Neuronal stem cell (in vitro differentiated cells): ENCODE results near the gene ZNF609.

ENCODE experiments used
- DNase-seq: peaks from one replicate; pipeline ENCODE4 v3.0.0-alpha.2; 2013; ENCODE audit warnings: low spot score
- H2AFZ ChIP-seq: one replicate; pipeline ENCODE4 v1.6.1; 2013; ENCODE audit warnings: mild to moderate bottlenecking, low read length, inconsistent platforms
- H2AK5ac ChIP-seq: 2 replicates; pipeline ENCODE4 v1.6.1; 2013; ENCODE audit warnings: low read depth, mild to moderate bottlenecking, inconsistent platforms, low read length, moderate library complexity, mixed read lengths
- H2BK120ac ChIP-seq: 2 replicates; pipeline ENCODE4 v1.6.1; 2013; ENCODE audit warnings: low read depth, mild to moderate bottlenecking, inconsistent platforms, low read length, moderate library complexity, mixed read lengths
- H2BK12ac ChIP-seq: one replicate; pipeline ENCODE4 v1.6.1; 2013; ENCODE audit warnings: low read length, inconsistent platforms
- H2BK15ac ChIP-seq: 2 replicates; pipeline ENCODE4 v1.6.1; 2013; ENCODE audit warnings: mild to moderate bottlenecking, low read length, inconsistent platforms, mixed read lengths
- H2BK5ac ChIP-seq: one replicate; pipeline ENCODE4 v1.6.1; 2013; ENCODE audit warnings: inconsistent platforms, mild to moderate bottlenecking, low read length, moderate library complexity
- H3K14ac ChIP-seq: one replicate; pipeline ENCODE4 v1.6.1; 2013; ENCODE audit warnings: low read length, inconsistent platforms
- H3K18ac ChIP-seq: 2 replicates; pipeline ENCODE4 v1.6.1; 2013; ENCODE audit warnings: low read length, inconsistent platforms
- H3K23ac ChIP-seq: 2 replicates; pipeline ENCODE4 v1.6.1; 2013; ENCODE audit warnings: low read depth, mild to moderate bottlenecking, mixed read lengths, low read length, inconsistent platforms; ENCODE audit not compliant: poor library complexity
- H3K27ac ChIP-seq: replicated peaks from 3 replicates; pipeline ENCODE4 v1.5.1; 2013; ENCODE audit warnings: low read length, inconsistent platforms
- H3K27me3 ChIP-seq, 3 experiments: 2 replicates each; pipeline ENCODE4 v1.6.1; 2013; ENCODE audit warnings: low read length in 3 of 3, mild to moderate bottlenecking in 2 of 3, inconsistent platforms in 1 of 3, low read depth in 1 of 3, mixed read lengths in 1 of 3, moderate library complexity in 1 of 3; ENCODE audit not compliant: control insufficient read depth in 3 of 3, insufficient read depth in 3 of 3
- H3K36me3 ChIP-seq, 2 donors: replicated peaks in 1 of 2; 2 replicates each; pipeline ENCODE4 v1.6.1; 2013; ENCODE audit warnings: low read length in 2 of 2; ENCODE audit not compliant: control insufficient read depth in 2 of 2, insufficient read depth in 2 of 2
- H3K4ac ChIP-seq: 2 replicates; pipeline ENCODE4 v1.6.1; 2013; ENCODE audit warnings: inconsistent platforms, mild to moderate bottlenecking, low read length, moderate library complexity
- H3K4me1 ChIP-seq, 2 donors: 1 replicate in 1 of 2; 2 replicates in 1 of 2; pipeline ENCODE4 v1.6.1; 2013; ENCODE audit warnings: low read length in 2 of 2, low read depth in 1 of 2; ENCODE audit not compliant: control insufficient read depth in 2 of 2, insufficient read depth in 1 of 2
- H3K4me2 ChIP-seq: one replicate; pipeline ENCODE4 v1.6.1; 2013; ENCODE audit warnings: mild to moderate bottlenecking, low read length, inconsistent platforms; ENCODE audit not compliant: insufficient read depth, poor library complexity, severe bottlenecking
- H3K4me3 ChIP-seq, 2 donors: 2 replicates each; pipeline ENCODE4 v1.5.1; 2013; ENCODE audit warnings: low read length in 2 of 2, mild to moderate bottlenecking in 2 of 2, inconsistent platforms in 1 of 2, moderate library complexity in 1 of 2
- H3K79me1 ChIP-seq: one replicate; pipeline ENCODE4 v1.6.1; 2013; ENCODE audit warnings: low read depth, mild to moderate bottlenecking, inconsistent platforms, low read length, moderate library complexity
- H3K9ac ChIP-seq: one replicate; pipeline ENCODE4 v1.6.1; 2013; ENCODE audit warnings: mild to moderate bottlenecking, low read depth, low read length, inconsistent platforms; ENCODE audit not compliant: poor library complexity
- H3K9me3 ChIP-seq, 2 donors: replicated peaks in 1 of 2; 2 replicates each; pipeline versions ENCODE3 to v1.6.1; 2013; ENCODE audit warnings: low read length in 2 of 2, mild to moderate bottlenecking in 2 of 2, inconsistent platforms in 1 of 2, low read depth in 1 of 2, mixed read lengths in 1 of 2, moderate library complexity in 1 of 2; ENCODE audit not compliant: control insufficient read depth in 2 of 2, insufficient read depth in 1 of 2
- H4K8ac ChIP-seq: one replicate; pipeline ENCODE4 v1.6.1; 2013; ENCODE audit warnings: low read depth, mild to moderate bottlenecking, inconsistent platforms, low read length, moderate library complexity
- H4K91ac ChIP-seq: one replicate; pipeline ENCODE4 v1.6.1; 2013; ENCODE audit warnings: low read length, low read depth, mild to moderate bottlenecking, inconsistent platforms; ENCODE audit not compliant: poor library complexity
- WGBS, 2 donors: extraction: QIAGEN DNeasy Blood & Tissue Kit; methylation state at CpG; one replicate each; pipeline ENCODE4 v1.1.7; 2013; ENCODE audit warnings: missing lambda C conversion rate in 2 of 2, mixed read lengths in 1 of 2; ENCODE audit not compliant: insufficient read length in 2 of 2, insufficient replicate concordance in 1 of 2; ENCODE audit errors: extremely low coverage in 2 of 2; 5-methylcytosine and 5-hydroxymethylcytosine counted together

The ZNF609 gene

DNA sequence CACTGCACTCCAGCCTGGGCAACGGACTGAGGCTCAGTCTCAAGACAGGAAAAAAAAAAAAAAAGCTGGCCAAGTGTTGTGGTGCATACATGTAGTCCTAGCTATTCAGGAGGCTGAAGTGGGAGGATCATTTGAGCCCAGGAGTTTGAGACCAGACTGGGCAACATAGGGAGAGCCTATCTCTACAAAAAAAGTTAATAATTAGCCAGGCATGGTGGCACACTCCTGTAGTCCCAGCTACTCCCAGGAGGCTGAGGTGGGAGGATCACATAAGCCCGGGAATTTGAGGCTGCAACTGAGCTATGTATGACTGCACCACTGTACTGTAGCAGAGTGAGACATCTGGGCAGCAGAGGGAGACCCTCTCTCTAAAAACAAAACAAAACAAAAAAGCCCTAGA is 256.1 kb downstream of the ZNF609 start:
- no CpG with 5 or more reads among the region's 2 CpGs for WGBS, 2 donors
- Histone ChIP-seq H3K4me1 (peaks cover 0 to 2% of the 10 kb centered on the region in 2 donors), H3K14ac (no peak overlapping the region), H2BK15ac (no peak overlapping the region), H4K8ac (no peak overlapping the region), H3K36me3 (peaks cover 0 to 54% of the 10 kb centered on the region in 2 donors), H3K18ac (no peak overlapping the region), H2AK5ac (no peak overlapping the region), H3K4me3 (no peak overlapping the region), H2BK5ac (no peak overlapping the region), H3K23ac (no peak overlapping the region), H3K9ac (no peak overlapping the region), H4K91ac (no peak overlapping the region), H3K9me3 (no peaks in the 10 kb centered on the region), H3K4me2 (no peak overlapping the region), H3K79me1 (no peaks in the 10 kb centered on the region), H2AFZ (no peak overlapping the region), H3K4ac (no peak overlapping the region), H3K27me3 (no peaks in the 10 kb centered on the region), H2BK120ac (no peak overlapping the region), H3K27ac (no peak overlapping the region), H2BK12ac (no peak overlapping the region)
- DNase-seq, result no peak

DNA sequence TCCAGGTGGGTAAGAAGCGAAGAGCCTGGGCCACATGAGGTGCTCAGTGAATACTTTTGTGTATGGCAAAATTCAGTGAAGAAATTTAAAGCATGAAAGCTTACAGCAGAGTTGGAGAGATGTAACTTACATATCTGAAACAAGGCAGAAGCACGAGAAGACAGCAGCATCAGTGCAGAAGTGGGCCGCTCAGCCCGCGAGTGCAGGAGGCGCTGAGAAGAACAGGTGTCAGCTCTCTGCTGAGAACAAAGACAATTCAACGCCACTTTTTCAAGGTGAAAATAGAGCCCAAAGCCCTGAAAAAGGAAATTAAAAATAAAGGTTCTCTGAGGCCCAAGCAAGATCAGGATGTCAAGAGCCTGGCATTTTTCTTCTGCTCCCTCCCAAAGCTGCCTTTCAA is 256.8 kb downstream of the ZNF609 start:
- no peak overlapping the region for H3K18ac ChIP-seq

DNA sequence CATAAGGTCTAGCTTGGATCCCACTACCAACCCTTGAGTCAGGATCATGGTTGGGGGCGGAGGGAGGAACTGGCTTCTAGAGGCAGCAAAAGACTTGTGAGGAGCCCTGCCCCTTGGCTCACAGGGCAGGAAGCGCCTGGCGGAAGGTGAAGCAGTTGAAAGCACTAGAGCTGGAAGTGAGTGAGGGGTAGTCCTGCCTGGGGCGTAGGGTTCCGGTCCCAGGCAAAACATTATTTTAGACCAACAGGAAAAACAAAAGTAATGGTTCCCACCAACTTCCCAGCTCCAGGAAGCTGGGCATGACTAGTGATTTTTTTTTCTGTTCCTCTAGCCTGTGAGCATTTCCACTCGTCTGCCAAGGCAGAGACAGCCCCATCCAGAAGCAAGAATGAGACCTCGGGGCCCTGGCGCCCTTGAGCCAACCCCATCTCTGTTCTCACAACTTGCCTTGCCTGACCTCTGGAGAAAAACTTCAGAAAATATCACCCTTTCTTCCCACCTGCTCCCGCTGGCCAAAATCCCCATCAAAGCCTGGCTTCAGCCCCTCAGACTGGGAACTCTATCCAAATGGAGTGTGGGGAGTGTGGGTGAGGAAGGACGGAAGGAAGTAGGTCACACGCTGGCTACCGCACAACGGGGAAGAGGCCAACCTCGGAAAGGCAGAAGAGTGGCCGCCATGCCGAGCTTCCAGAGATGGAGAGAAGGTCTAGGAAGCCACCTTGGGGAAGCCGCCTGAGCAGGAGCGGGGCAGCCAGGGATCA is 257.5 kb downstream of the ZNF609 start:
- H3K4me2 ChIP-seq, result no peak overlapping the region
- H3K27ac ChIP-seq, result no peak overlapping the region
- no peak overlapping the region for H3K4ac ChIP-seq
- no peaks in the 10 kb centered on the region for H3K27me3 ChIP-seq
- no peak for DNase-seq
- H3K14ac ChIP-seq, result no peak overlapping the region
- H3K4me3 ChIP-seq, result no peak overlapping the region
- no peak overlapping the region for H4K8ac ChIP-seq
- no peak overlapping the region for H2AFZ ChIP-seq
- H3K9me3 ChIP-seq, result no peaks in the 10 kb centered on the region
- no peak overlapping the region for H2BK15ac ChIP-seq
- H2BK12ac ChIP-seq, result no peak overlapping the region
- no peak overlapping the region for H2BK120ac ChIP-seq
- no peaks in the 10 kb centered on the region for H3K79me1 ChIP-seq
- H4K91ac ChIP-seq, result no peak overlapping the region
- no peak overlapping the region for H3K18ac ChIP-seq
- H2AK5ac ChIP-seq, result peak overlapping the region; percentile 13
- no CpG with 5 or more reads among the region's 18 CpGs for WGBS, 2 donors
- H3K4me1 ChIP-seq, result peaks cover 0 to 2% of the 10 kb centered on the region in 2 donors
- H2BK5ac ChIP-seq, result peak overlapping the region; percentile 14
- peaks cover 0 to 48% of the 10 kb centered on the region in 2 donors for H3K36me3 ChIP-seq
- H3K23ac ChIP-seq, result no peak overlapping the region
- H3K9ac ChIP-seq, result no peak overlapping the region

More for the DNA sequence above, 256.8 kb downstream of the ZNF609 start:
- no peak overlapping the region for H3K23ac ChIP-seq
- no peak overlapping the region for H2BK120ac ChIP-seq
- DNase-seq, result no peak
- H3K9me3 ChIP-seq, result no peaks in the 10 kb centered on the region
- no peak overlapping the region for H2AK5ac ChIP-seq
- no peak overlapping the region for H3K4me3 ChIP-seq
- H3K4ac ChIP-seq, result no peak overlapping the region
- no peaks in the 10 kb centered on the region for H3K27me3 ChIP-seq
- H3K36me3 ChIP-seq, result peaks cover 0 to 52% of the 10 kb centered on the region in 2 donors
- no peak overlapping the region for H3K4me2 ChIP-seq
- no peak overlapping the region for H3K9ac ChIP-seq
- H2BK15ac ChIP-seq, result no peak overlapping the region
- peaks cover 0 to 2% of the 10 kb centered on the region in 2 donors for H3K4me1 ChIP-seq
- no peak overlapping the region for H2BK5ac ChIP-seq
- H3K27ac ChIP-seq, result no peak overlapping the region
- H3K79me1 ChIP-seq, result no peaks in the 10 kb centered on the region
- whole genome bisulfite sequencing, 2 donors, result no CpG with 5 or more reads among the region's 7 CpGs
- no peak overlapping the region for H4K8ac ChIP-seq
- no peak overlapping the region for H2BK12ac ChIP-seq
- H3K14ac ChIP-seq, result no peak overlapping the region
- H4K91ac ChIP-seq, result no peak overlapping the region
- no peak overlapping the region for H2AFZ ChIP-seq

DNA sequence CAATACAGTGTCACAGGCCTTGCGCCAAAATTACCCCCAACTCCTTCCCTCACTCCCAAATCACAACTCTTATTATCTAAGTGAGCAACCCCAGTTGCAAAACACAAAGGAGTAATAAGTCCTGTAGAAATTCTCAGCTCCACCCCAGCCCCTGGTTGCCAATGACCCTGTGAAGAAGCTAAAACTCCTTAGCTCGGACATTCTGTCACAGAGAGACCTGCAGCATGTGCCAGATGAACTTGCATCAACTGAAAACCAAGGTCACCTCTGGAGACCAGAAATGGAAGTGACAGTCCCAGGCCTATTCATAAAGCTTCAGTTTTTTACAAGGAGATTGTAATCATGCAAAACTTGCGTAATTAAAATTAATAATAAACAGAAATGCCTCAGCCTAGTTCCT is 259.8 kb downstream of the ZNF609 start:
- no peak for DNase-seq
- Histone ChIP-seq H3K14ac (no peak overlapping the region), H3K4me1 (peaks cover 0 to 2% of the 10 kb centered on the region in 2 donors), H3K9ac (no peak overlapping the region), H2BK5ac (no peak overlapping the region), H2AFZ (no peak overlapping the region), H3K79me1 (no peaks in the 10 kb centered on the region), H2BK12ac (no peak overlapping the region), H3K4me3 (no peak overlapping the region), H3K23ac (no peak overlapping the region), H3K18ac (no peak overlapping the region), H2BK120ac (no peak overlapping the region), H2BK15ac (no peak overlapping the region), H4K8ac (no peak overlapping the region), H3K9me3 (no peaks in the 10 kb centered on the region), H4K91ac (no peak overlapping the region), H3K36me3 (peaks cover 0 to 40% of the 10 kb centered on the region in 2 donors), H3K27me3 (no peaks in the 10 kb centered on the region), H3K4ac (no peak overlapping the region), H3K27ac (no peak overlapping the region), H3K4me2 (no peak overlapping the region), H2AK5ac (no peak overlapping the region)
- whole genome bisulfite sequencing, 2 donors, result no CpG with 5 or more reads among the region's 3 CpGs
